Mucosa of gallbladder (tissue), 1 donor: ENCODE data around the gene IQSEC3. TPM values are rescaled to one million over a fixed set of nuclear protein-coding genes. Genes with fewer than 3 reads are reported as not detected.

ENCODE experiments used
- DNase-seq: peaks from one replicate; pipeline ENCODE4 v3.0.0-alpha.2; 2020; ENCODE audit warnings: low spot score
- total RNA-seq: library from RNA; stranded (reverse); gene quantifications from one replicate; pipeline ENCODE4 v1.2.1, GENCODE V29; 2021
- donor health status: DM: no; HTN: no; CAD: no.

The IQSEC3 gene
- total RNA-seq, 1 donor from 2014 or later = 1.6 TPM

GRCh38 chr12:78981-79380, 12.4 kb downstream of the IQSEC3 start:
- no peak for DNase-seq

- DNase-seq = no peak
Observed at GRCh38 chr12:80681-81190, 14.2 kb downstream of the IQSEC3 start.

GRCh38 chr12:82740-83139, 16.2 kb downstream of the IQSEC3 start:
- no peak for DNase-seq

GRCh38 chr12:84056-84455, 17.5 kb downstream of the IQSEC3 start:
- no peak for DNase-seq

GRCh38 chr12:85191-85666, 18.7 kb downstream of the IQSEC3 start:
- DNase-seq = no peak

- DNase-seq = no peak
Observed at GRCh38 chr12:87315-87714, 20.7 kb downstream of the IQSEC3 start.

GRCh38 chr12:87856-88255, 21.3 kb downstream of the IQSEC3 start:
- no peak for DNase-seq

DNA sequence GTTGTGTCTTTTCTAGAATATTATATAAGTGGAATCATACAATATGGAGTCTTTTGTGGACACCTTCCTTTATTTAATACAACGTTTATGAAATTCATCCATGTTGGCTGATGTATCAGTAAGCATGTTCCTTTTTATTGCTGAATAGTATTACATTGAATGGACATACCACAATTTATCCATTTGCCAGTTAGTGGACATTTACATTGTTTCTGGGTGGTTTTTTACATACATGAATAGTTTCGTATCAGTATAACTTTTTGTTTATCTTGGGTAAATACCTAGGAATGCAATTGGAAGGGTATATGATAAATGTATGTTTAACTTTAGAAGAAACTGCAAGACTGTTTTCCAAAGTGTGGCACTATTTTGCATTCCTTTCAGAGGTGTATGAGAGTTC, 23.1 kb downstream of the IQSEC3 start:
- no peak for DNase-seq

DNA sequence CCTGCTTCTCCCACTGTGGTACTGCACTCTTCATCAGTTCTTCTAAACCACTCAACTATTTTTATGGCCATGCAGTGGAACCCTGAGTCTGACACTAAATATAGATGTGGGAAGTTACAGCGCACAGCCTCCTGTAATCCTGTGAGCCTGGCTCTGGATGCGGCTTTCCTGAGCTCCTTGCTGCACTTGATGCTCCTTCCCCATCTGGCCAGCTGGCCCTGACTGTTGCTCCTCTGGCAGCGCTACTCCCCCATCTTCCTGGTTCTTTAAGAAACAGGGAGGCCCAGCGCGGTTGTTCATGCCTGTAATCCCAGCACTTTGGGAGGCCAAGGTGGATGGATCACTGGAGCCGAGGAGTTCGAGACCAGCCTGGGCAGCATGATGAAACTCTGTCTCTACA, 24.6 kb downstream of the IQSEC3 start:
- DNase-seq = no peak

DNA sequence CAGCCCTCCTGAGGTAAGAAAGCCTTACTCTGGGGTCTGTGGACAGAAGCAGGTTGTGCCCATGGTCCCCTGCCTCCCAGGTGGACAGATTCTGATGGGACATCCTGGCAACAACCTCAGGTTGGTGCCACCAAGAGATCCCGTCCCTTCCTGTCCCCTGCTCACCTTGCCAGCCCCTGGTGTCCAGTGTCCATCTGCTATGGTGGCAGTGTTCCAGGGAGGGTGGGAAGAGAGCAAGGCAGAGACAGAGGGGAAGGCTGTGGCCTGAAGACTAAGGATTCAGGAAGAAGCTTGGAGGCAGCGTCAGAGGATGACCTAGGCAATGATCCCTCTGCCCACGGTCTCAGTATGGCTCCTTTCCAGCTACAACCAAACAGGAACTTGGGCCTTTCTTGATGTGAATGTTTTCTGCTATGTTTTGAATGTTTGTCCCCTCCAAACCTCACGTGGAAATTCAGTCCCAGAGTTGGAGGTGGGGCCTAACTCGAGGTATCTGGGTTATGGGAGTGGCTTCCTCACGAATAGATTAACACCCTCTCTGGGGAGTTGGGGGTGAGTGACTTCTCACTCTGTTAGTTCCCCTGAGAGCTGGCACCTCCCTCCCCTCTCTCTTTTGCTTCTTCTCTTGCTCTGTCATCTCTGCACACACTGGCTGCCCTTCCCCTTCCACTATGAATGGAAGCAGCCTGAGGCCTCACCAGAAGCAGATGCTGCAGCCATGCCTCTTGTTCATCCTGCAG, 26.9 kb downstream of the IQSEC3 start:
- no peak for DNase-seq

GRCh38 chr12:96543-96942, 30.0 kb downstream of the IQSEC3 start:
- no peak for DNase-seq

DNA sequence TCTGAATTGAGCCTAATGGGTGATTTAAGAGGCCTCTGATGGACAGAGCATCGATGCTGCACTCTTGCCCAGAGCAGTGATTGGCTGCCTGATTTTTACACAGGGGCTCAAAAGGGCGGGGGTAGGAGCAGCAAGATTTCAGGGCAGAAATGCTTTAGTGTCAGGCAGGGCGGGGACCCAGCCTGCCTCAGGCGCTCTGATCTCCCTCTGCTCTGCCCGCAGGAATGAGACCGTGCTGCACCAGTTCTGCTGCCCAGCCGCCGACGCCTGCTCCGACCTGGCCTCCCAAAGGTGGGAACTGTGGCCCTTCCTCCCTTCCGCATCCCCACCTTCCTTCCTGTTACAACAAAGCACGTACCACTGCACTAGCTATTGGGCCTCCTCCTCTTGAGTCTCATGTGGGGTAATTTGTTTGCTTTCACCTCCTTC, 32.4 kb downstream of the IQSEC3 start:
- DNase-seq = no peak

DNA sequence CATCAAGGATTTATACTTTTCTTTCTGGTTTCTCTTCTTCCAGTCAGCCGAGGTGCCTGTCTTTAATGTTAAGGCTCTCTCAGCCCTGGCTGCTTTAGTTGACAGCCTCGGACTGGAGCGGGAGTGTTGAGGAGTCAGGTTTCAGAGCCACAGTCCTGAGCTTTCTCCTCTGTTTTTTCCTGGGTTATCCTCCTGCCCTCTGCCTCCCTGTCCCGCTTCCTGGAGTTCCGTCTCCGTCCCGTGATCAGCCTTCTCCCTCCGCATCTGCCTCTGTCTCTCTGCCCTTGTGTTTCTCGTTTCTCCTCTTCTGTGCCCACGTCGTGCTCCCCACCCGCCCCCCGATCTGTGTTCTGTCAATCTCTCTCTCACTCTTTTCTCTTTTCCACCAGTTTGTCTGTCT, 33.0 kb downstream of the IQSEC3 start:
- no peak for DNase-seq

- DNase-seq = no peak
Observed at GRCh38 chr12:101969-102878, 35.7 kb downstream of the IQSEC3 start.

DNA sequence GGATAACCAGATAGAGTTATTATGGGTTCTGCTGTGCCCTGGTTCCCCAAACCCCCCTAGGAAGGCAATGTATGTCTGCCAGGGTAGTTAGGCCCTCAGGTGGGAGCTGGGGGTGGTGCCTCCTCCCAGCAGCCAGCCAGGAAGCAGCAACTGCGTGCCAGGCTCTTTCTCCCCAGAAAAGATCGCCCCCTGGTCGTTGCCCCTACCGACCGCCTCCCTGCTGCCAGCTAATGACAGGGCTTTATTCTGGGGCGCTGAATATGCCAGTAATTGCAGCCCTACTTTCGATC, 36.3 kb downstream of the IQSEC3 start:
- DNase-seq = no peak

DNA sequence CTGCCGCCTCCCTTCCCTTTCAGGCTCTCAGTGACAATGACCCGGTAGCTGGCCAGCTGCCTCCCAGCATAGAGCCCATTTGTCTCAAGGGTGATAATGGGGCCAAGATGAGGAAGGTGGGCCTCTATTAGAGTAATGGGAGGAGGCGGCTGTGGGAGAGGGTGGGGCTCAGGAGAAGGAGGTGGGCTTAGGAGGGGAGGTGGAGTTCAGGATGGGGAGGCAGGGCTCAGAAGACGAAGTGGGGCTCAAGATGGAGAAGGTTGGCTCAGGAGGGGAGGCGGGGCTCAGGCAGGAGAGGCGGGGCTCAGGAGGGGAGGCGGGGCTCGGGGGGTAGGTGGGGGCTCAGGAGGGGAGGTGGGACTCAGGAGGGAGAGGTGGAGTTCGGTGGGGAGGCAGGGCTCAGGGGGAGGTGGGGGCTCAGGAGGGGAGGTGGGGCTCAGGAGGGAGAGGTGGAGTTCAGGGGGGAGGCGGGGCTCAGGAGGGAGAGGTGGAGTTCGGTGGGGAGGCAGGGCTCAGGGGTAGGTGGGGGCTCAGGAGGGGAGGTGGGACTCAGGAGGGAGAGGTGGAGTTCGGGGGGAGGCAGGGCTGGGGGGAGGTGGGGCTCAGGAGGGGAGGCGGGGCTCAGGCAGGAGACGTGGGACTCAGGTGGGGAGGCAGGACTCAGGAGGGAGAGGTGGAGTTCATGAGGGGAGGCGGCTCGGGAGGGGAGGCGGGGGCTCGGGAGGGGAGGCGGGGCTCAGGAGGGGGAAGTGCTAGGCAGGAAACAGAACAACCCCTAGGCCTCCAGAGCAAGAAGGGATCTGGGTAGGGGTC, 36.8 kb downstream of the IQSEC3 start:
- no peak for DNase-seq

GRCh38 chr12:104551-105081, 38.0 kb downstream of the IQSEC3 start:
- DNase-seq = no peak

DNA sequence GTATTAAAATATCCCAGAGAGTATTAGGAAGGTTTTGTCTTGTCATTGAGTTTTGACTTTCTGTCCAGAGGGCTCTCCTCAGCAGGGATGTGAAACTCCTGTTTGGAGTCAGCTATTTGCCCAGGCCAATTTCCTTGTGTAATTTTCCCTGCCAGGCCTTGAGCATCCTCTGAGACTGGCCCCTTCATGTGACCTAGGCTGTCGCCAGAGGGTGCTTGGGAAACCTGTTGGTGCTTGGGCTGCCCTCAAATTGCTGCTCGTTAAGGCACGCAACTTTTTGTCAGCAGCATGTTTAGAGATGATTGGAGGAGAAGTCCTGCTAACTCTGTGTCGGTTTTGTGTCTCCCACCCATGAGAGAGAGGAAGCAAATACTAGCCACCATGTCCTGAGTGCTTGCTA, 39.1 kb downstream of the IQSEC3 start:
- DNase-seq = no peak

DNA sequence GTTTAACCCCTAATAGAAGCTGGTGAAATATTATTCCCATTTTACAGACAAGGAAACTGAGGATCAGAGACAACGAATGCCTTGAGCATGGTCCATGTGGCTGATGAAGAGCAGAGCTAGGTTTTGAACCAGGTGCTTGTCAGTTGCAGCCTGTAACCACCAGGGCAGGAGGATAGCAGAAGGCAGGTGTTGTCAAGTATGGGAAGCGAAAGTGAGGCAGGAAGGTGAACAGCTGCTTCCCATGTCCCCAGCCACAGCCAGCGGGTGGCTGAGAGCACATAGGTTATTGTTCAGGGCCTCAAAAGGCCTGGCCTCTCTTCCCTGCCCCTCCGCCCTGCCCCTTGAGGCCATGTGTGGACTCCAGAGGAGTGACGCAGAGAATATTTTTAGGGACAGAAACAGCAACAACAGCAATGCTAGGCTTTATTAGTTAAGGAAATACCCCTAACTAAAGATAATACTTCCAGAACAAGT, 39.6 kb downstream of the IQSEC3 start:
- DNase-seq = no peak

GRCh38 chr12:108594-108993, 42.0 kb downstream of the IQSEC3 start:
- peak; percentile 26 for DNase-seq

DNA sequence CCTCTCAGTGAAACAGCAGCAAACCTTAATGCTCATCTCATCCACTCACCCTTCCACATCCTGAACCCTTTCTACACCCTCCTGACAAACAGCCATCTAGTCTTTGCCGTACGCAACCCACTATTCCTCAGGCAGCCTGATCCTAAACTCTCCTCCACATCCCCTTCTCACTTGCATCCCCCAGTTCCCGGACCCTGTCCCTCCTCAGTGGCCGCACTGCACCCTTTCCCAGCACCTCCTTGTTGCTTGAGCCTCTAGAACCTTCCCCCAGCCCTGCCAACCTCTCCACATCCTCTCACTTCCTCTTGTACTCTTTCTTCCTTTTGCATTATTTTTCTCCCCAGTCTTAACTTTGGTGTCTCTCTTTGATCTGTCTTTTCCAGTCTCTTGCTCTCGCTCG, 42.9 kb downstream of the IQSEC3 start:
- no peak for DNase-seq

- DNase-seq = no peak
Observed at GRCh38 chr12:109872-110271, 43.3 kb downstream of the IQSEC3 start.
